Stimulated activated CD4-positive, alpha-beta T cell treated with anti-CD3 and anti-CD28 coated beads, Interleukin-12 subunit alpha, Interleukin-12 subunit beta, amount 100 ng/mL, for 48 hours (primary cell): ENCODE results near the gene MRI1.

Experiments
- DNase-seq, 3 donors: peaks; one replicate each; pipeline ENCODE4 v3.0.0-alpha.2; 2020; ENCODE audit warnings: low read depth in 2 of 3, low spot score in 1 of 3

MRI1 gene

GRCh38 chr19:13821292-13821691 is 57.0 kb downstream of the MRI1 start:
- DNase-seq, result no peak

GRCh38 chr19:13823256-13823655 is 58.9 kb downstream of the MRI1 start:
- DNase-seq, result no peak
